Measurements from ENCODE around the gene F2RL1. TPM values are rescaled to one million over a fixed set of nuclear protein-coding genes. Genes with fewer than 3 reads are reported as not detected.
"Not testable (repeated sequence)": the region's sequence is repeated elsewhere in the genome, so short reads cannot be mapped to it uniquely, and the experiment has no call there.

F2RL1 gene
- total RNA-seq, 1 experiment from 2014 or later: 61.7 TPM

- DNase-seq (ENCODE audit: low spot score): no peak
Measured at GRCh38 chr5:76849419-76850291, 30.8 kb downstream of the F2RL1 start, which contains the start of gene S100Z. S100Z (plus strand) TSS chr5:76850014; CDS start chr5:76875360, 25,346 bp downstream.

- DNase-seq (ENCODE audit: low spot score): no peak
Measured at GRCh38 chr5:76850543-76851145, 31.8 kb downstream of the F2RL1 start.

- DNase-seq (ENCODE audit: low spot score): no peak
Measured at GRCh38 chr5:76851728-76852369, 33.0 kb downstream of the F2RL1 start.

GRCh38 chr5:76852772-76853171 lies 33.9 kb downstream of the F2RL1 start:
- no peak for DNase-seq (ENCODE audit: low spot score)

GRCh38 chr5:76853741-76854140 lies 34.9 kb downstream of the F2RL1 start:
- not testable (repeated sequence) for DNase-seq (ENCODE audit: low spot score)

- no peak for DNase-seq (ENCODE audit: low spot score)
Measured at GRCh38 chr5:76854644-76855043, 35.8 kb downstream of the F2RL1 start.

GRCh38 chr5:76855501-76855900 lies 36.7 kb downstream of the F2RL1 start:
- not testable (repeated sequence) for DNase-seq (ENCODE audit: low spot score)

- no peak for DNase-seq (ENCODE audit: low spot score)
Measured at GRCh38 chr5:76855961-76856360, 37.1 kb downstream of the F2RL1 start.

GRCh38 chr5:76856800-76857199 lies 38.0 kb downstream of the F2RL1 start:
- not testable (repeated sequence) for DNase-seq (ENCODE audit: low spot score)

GRCh38 chr5:76859591-76860247 lies 40.9 kb downstream of the F2RL1 start:
- no peak for DNase-seq (ENCODE audit: low spot score)

GRCh38 chr5:76861612-76862011 lies 42.8 kb downstream of the F2RL1 start:
- DNase-seq (ENCODE audit: low spot score): no peak

- peak; percentile 41 for DNase-seq (ENCODE audit: low spot score)
Measured at GRCh38 chr5:76863001-76863400, 44.2 kb downstream of the F2RL1 start.

- no peak for DNase-seq (ENCODE audit: low spot score)
Measured at GRCh38 chr5:76866503-76866902, 47.7 kb downstream of the F2RL1 start.

- no peak for DNase-seq (ENCODE audit: low spot score)
Measured at GRCh38 chr5:76867038-76867437, 48.2 kb downstream of the F2RL1 start.

- DNase-seq (ENCODE audit: low spot score): peak; percentile 85
Measured at GRCh38 chr5:76867827-76868693, 49.2 kb downstream of the F2RL1 start.

GRCh38 chr5:76870046-76870445 lies 51.2 kb downstream of the F2RL1 start:
- DNase-seq (ENCODE audit: low spot score): no peak

- no peak for DNase-seq (ENCODE audit: low spot score)
Measured at GRCh38 chr5:76874088-76874581, 55.3 kb downstream of the F2RL1 start.
